Glomerular visceral epithelial cell (primary cell): ENCODE results near the gene CUTA.
"Not testable (repeated sequence)": the region's sequence is repeated elsewhere in the genome, so short reads cannot be mapped to it uniquely, and the experiment has no call there.

ENCODE experiments used
- DNase-seq: peaks from one replicate; pipeline ENCODE4 v3.0.0-alpha.2; 2016; ENCODE audit errors: extremely low spot score

Gene CUTA

DNA sequence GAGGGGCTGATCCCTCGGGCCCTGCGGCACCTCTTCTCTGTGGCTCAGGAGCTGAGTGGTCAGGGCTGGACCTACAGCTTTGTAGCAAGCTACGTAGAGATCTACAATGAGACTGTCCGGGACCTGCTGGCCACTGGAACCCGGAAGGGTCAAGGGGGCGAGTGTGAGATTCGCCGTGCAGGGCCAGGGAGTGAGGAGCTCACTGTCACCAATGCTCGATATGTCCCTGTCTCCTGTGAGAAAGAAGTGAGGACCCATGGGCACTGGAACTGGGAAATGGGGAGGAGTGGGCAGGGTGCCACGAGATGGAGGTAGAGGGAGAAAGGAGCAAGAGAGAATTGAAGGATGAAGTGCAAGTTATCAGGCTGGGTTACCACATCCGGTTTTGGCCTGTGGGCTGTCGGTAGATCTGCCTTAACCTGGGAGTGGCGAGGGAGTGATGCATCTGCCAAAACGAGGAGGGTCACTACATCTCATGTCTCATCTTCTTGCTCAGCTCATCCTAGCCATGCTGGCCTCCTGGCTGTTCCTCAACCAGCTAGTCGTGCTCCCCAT is 12.4 kb downstream of the CUTA start:
- no peak for DNase-seq

DNA sequence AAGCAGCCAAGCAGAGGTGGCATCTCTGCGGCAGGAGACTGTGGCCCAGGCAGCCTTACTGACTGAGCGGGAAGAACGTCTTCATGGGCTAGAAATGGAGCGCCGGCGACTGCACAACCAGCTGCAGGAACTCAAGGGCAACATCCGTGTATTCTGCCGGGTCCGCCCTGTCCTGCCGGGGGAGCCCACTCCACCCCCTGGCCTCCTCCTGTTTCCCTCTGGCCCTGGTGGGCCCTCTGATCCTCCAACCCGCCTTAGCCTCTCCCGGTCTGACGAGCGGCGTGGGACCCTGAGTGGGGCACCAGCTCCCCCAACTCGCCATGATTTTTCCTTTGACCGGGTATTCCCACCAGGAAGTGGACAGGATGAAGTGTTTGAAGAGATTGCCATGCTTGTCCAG is 13.0 kb downstream of the CUTA start:
- DNase-seq = no peak

DNA sequence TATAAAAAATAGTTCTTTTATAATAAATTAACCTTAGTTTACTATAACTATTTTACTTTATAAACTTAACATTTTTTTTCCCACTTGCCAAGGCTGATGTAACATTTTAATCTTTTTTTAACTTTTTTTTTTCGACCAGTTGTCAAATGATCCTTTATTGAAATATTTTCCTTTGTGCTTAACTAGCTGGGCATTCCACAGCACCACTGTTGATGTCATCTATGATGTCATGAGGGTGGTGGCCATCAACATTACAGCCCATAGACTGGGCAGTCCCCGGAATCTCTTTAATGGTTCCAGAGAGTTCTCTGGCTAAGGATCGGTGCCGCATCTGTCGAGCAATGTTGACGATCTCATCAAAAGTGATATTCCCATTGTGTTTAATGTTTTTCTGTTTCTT is 18.0 kb downstream of the CUTA start:
- not testable (repeated sequence) for DNase-seq

DNA sequence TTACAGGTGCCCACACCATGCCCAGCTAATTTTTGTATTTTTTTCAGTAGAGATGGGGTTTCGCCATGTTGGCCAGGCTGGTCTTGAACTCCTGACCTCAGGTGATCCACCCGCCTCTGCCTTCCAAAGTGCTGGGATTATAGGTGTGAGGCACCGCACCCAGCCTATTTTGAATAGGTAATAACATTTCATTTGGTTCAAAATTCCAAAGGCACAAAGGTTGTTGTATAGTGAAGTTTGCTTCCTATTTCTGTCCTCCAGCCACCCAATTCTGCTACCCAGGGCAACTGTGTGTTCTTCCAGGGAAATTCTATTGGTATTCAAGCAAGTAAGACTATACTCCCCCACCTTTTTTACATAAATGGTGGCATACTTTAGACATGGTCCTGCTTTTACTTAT is 19.3 kb downstream of the CUTA start:
- DNase-seq = not testable (repeated sequence)

DNA sequence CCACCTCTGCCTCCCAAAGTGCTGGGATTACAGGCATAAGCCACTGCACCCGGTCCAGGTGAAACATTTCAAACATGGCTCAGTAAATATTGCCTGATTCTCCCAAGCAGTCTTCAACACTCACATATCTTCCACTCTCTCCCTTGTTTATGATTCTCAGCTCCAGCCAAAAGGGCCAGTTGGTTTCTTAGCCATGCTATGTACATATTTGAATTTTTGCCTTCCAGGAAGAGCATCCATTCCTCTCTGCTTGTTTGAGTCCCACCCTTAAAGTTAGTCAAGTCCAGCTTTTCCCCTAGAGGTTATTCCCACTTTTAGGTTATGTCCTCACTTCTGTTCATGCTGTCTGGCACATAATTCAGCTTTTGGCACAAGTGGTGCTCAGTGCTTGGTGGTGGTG is 20.4 kb downstream of the CUTA start:
- no peak for DNase-seq

DNA sequence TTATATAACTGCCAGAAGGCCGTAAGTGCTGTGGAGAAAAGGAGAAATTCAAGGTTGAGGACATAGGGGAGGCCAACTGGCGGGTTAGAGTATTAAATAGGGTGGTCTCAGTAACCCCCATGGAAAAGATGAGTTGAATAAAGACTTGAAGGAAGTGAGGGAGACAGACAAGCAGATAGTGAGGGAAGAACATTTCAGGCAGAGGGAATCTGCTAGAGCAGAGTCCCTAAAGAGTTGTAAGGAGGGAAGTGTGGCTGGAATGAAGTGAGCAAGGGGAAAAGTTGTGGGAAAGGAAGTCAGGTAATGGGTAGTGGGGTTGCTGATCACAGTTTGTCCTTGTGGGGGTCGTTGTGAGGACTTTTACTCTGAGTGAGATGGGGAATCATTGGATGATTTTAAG is 24.9 kb downstream of the CUTA start:
- no peak for DNase-seq

DNA sequence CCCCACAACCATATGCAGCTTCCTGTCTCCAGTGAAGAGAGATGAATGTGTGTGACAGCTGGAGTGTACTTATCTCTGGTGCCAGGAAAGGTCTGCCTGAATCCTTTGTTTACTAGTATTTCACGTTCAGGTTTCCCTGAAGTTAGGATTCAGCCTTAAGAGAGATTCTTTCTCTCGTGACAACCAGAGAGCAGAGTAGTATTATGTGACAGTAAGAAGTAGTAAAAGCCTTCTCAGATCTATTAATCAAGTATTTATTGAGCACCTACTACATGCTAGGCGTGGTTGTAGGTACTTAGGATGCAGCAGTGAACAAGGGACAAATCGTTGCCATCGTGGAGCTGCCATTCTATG is 25.3 kb downstream of the CUTA start:
- DNase-seq = no peak

DNA sequence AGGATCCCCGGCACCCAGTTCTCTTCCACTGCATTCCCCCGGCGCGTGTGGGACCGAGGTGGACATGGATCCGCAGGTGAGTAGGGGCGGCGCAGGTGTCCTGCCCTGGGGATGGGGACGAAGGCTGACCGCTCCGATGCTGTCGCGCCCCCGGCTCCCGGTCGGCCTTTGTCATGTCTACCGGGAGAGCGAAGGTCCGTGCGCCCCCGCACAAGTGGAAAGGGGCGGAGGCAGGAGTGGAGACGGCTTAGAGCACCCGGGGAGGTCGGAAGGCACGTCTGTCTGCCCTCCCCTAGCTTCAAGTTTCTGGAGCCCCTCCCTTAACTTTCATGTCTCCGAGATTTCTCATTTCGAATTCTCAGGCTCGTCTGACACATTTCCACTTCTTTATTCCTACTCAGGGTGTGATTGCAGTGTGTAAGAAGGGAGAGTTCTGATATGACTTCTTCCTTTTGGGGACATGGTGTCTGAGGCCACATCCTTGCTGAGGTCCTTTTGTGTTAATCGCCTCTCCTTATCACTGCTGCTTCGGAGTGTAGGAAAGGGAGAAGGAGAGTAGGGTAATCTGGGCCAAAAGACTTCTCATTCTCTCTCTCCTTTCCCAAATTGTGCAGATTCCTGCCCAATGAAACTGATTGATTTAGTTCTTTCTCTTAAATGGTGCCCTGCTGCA is 25.8 kb downstream of the CUTA start:
- peak; percentile 43 for DNase-seq

DNA sequence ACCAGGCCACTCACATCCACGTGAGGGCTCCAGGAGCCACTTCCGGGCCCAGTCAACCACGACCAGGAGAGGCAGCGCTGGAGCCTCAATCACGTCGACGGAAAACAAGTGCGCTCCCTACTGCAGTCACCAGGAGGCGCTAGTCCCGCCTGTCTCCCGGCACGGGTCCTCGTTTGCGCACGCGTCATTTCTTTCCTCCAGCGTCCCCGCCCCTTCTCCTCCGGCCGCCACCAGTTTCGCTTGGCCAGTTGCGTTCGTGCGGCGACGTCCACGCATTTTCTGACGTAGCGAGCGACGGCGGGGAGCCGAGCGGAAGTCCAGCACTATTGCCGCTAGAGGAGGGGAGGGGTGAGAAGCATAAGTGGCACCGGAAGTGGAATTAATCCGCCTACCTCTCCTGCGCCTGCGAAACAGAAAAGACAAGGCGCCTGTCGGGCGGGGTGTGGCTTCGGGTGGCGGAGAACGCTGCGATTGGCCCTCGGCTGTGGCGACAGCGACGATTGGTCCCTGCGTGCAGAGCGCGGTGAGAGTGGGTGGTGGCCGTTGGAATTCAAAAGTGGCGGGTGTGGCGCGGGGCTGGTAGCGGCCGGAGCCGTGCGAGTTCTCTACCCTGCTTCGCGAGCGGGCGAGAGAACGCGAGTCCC is 26.5 kb downstream of the CUTA start, which contains the start of gene KIFC1:
Gene KIFC1 (plus strand): TSS at position 546 of the 644 bp plus-strand sequence. CDS start 163 bp downstream, outside the sequence.
- DNase-seq = peak; percentile 100

DNA sequence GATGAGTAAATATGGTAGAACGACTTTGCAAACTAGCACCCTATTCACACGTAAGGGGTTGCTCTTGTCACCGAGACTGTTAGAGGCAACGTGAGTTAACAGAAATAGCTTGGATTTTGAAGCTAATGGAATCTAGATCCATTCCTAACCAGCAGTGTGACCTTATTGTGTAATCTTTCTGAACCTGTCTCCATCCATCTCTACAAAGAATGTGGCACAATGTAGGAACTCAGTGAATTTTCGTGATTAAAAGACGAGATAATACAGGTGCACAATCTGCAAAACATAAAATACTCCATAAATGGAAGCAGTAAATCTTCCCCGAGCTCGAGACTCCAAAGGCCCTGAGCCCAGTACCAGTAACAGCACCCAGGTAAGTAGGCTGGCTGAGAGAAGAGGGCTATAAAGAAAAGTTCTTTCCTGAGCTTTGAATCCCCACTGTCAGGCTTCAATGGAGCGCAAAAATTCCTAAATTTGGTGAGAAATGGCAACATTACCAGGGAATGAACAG is 27.1 kb downstream of the CUTA start:
- DNase-seq = no peak

DNA sequence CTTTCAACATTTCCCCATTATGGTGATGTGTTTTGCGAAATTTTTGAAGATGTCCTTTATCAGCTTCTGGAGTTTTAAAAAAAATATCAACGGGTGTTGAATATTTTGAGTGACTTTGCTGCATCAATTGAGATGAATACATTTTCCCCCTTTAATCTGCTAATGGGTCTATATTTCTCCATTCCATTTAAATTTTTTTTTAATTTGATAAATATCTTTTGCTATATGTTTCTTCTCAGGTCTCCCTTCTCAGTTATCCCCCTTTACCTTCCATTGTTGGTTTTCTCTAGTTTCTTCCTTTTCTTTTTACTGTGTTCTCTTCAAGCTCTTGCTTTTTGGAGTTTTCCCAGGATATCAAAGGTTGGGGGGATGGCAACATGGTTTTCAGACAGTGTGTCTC is 27.7 kb downstream of the CUTA start:
- no peak for DNase-seq

DNA sequence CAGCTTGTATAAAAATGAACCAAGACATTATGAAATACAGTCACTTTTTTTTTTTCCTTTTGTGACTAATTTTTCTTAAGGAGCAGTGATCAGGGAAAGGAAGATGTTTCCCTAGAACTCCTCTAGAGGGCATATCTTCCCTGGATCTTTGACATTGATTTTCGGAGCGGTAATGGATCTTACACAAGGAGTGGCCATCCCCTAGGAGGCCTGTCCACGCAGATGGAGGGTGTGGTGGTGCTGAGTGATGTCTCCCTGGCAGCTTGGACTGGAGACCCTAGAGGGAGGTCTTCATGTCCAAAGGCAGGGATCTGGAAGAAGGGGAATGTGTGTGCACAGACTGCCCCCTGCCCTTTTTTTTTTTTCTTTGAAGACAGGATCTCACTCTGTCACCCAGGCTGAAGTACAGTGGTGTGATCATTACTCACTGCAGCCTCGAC is 33.3 kb downstream of the CUTA start:
- peak; percentile 53 for DNase-seq

DNA sequence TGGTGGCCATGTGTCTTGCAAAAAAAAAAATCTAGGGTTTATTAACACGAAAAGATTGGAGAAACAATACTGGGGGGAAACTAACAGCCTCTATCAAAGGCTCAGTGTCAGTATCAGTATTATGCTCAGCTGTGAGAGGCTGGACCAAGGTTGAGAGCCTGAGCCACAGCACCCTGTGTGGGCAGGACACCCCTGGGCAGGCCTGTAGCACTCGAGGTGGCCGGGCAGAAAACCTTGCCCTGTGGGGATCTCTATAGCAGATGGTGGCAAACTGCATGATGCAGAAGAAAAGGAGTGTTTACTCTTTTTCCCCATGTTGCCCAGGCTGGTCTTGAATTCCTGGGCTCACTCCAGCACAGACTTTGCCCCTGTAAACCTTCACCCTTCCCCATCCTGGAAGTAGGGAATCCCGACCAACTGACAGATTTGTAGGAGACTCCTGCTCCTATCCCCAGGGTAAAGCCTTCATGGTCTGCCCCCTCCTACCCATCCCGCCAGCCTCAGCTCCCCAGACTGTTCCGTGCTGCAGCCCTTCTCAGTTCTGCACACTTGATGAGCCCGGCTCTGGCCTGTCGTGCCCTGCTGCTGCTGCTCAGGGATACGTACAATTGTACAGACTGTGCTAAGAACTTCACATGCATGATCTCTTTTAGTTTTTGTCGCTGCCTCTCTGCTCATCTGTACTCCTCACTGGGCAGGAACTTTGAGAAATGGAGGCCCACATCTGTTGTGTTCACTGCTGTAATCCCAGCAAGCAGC is 34.3 kb downstream of the CUTA start:
- no peak for DNase-seq

DNA sequence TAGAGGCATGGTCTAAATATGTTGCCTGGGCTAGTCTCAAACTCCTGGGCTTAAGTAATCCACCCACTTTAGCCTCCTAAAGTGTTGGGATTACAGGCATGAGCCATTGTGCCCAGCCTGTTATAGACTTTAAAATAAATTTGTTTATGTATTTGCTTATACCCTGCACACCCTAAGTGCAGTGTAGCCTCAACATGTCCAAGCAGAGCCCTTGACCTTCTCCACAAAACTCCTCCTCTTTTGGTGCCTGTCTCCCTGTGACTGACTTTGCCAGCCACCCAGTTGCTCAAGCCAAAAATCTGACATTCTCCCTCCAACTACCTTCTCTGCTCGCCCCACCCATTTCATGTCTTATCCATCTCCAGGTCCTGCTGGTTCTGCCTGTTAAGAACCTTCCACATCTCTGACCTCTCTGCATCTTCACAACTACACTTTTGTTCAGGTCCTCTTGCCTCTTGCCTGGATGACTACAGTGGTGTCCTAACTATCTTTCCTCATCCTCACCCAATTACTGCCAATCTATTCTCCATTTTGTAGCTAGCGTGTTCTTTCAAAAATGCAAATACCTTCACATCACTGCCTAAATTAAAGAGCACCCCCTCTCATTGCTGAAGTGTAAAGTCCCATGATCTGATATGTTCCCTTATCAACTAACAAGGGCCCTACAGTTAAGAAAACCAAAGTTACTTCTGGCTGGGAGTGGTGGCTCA is 37.5 kb downstream of the CUTA start:
- DNase-seq = no peak

DNA sequence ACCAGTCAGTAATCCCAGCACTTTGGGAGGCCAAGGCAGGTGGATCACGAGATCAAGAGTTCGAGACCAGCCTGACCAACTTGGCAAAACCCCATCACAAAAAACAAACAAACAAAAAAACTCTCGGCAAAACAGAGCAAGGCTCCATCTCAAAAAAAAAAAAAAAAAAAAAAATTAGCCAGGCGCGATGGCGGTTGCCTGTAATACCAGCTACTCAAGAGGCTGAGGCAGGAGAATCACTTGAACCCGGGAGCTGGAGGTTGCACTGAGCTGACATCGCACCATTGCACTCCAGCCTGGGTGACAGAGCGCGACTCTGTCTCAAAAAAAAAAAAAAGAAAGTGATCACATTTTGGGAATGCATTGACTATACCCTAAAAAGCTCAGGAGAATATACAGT is 38.7 kb downstream of the CUTA start:
- DNase-seq = not testable (repeated sequence)

DNA sequence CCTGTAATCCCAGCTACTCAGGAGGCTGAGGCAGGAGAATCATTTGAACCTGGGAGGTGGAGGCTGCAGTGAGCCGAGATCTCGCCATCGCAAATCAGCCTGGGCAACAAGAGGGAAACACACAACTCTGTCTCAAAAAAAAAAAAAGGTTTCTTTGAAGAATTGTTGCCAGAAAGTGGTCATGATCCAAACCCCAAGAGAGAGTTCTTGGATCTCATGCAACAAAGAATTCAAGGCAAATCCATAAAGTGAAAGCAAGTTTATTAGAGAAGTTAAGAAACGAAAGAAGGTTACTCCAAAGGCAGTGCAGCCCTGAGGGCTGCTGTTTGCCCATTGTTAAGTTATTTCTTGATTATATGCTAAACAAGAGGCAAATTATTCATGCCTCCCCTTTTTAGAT is 40.7 kb downstream of the CUTA start:
- DNase-seq = no peak

DNA sequence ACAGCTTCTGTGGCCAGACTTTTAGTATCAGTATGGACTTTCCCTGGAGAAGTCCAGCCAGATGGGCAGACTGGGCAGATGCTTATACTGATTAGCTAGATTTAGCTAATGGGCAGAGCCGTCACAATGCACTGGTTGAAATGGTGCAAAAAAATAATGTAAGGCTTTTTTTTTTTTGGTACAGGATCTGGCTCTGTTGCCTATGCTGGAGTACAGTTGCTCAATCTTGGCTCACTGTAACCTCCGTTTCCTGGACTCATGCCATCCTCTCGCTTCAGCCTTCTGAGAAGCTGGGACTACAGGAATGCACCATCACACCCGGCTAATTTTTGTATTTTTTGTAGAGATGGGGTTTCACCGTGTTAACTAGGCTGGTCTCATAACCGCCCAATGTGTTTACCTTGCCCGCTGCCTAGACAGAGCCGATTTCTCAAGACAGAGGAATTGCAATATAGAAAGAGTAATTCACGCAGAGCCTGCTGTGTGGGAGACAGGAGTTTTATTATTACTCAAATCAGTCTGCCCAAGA is 42.7 kb downstream of the CUTA start:
- DNase-seq = peak; percentile 78

DNA sequence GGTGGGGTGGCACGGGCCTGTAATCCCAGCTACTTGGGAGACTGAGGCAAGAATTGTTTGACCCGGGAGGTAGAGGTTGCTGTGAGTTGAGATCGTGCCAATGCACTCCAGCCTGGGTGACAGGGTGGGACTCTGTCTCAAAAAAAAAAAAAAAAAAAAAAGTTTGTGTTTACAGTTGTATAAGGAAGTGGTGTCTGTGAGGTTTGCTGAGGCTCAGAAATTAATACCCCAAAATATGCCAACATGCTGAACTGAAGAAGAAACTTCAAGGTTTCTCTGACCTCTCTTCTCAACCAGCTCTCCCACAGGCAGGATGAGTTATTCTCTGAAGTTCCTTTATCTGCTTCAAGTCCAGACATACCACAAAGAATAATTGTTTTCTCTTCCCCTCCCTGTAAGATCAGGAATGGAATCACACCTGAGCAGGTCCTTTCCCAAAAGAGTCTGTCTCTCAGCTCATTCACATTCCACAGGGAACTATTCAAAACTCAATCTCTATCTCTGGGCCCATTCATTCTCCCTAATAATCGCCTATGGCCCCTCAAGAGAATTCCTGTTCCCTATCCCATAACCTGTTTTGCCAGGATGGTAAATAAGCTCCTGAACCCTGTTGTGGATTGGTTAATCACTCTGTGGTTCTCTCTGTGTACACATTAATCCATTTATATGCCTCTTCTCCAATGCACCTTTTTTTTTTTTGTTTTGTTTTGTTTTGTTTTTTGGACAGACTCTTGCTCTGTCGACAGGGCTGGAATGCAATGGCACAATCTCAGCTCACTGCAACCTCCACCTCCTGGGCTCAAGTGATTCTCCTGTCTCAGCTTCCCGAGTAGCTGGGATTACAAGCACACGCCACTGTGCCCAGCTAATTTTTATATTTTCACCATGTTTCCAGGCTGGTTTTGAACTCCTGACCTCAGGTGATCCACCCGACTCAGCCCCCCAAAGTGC is 43.7 kb downstream of the CUTA start:
- DNase-seq = no peak

DNA sequence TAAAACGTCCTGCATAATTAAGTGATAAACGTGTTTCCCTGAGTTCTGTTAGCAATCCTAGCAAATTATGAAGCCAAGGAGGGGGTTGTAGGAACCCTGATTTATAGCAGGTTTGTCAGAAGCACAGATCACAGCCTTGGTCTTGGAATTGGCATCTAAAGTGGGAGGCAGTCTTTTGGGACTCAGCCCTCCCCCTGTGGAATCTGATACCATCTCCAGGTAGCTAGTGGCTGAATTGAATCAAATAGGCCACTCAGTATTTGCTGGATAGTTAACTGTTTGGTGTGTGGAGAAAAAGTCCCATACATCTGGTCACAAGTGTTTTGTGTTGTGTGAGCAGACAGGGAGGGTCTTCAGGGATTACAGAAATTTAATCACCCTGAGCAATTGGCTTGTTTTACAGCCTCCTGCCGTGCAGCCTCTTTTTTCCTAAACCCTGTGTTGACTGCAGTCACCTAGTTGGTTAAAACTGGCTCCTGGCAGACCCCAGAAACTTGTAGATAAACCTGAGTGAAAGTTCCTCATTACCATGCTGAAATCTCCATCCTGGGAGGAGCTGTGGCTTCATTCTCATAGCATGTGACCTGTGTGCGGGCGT is 45.3 kb downstream of the CUTA start:
- no peak for DNase-seq

DNA sequence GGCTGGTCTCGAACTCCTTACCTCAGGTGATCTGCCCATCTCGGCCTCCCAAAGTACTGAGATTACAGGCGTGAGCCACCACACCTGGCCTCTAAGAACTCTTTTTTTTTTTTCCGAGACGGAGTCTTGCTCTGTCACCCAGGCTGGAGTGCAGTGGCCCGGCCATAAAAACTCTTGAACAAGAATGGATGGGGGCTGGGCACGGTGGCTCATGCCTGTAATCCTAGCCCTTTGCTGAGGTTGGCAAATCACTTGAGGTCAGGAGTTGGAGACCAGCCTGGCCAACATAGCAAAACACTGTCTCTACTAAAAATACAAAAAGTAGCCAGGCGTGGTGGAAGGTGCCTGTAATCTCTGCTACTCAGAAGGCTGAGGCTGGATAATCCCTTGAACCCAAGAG is 46.0 kb downstream of the CUTA start:
- DNase-seq = not testable (repeated sequence)
